K562 (cell line): Measurements from ENCODE around the gene PCNX3. TPM values are rescaled to one million over a fixed set of nuclear protein-coding genes. Genes with fewer than 3 reads are reported as not detected.
A peak's percentile ranks its signal among the peaks of the same experiment; 100 is the strongest.

ENCODE experiments used
- CCNT2 ChIP-seq: IDR thresholded peaks from 2 replicates; pipeline ENCODE4 v1.6.1; 2011; ENCODE audit warnings: borderline replicate concordance, low read depth, mild to moderate bottlenecking, moderate library complexity, mixed read lengths, low read length; ENCODE audit not compliant: insufficient read length; ENCODE audit errors: extremely low read depth
- EP300 ChIP-seq: IDR thresholded peaks from 2 replicates; pipeline ENCODE4 v1.6.1; 2012; ENCODE audit warnings: low read length, improper control_type of control experiment
- GABPA ChIP-seq: fragments of 200-800 bp; sonication (Bioruptor generic); conservative IDR thresholded peaks from 2 replicates; pipeline ENCODE4 v1.6.1; 2016; ENCODE audit warnings: low read depth, missing genetic modification characterization, missing compliant biosample characterization
- MTA1 ChIP-seq: fragments of 450-650 bp; IDR thresholded peaks from 2 replicates; pipeline ENCODE4 v1.6.1; 2017; ENCODE audit warnings: borderline replicate concordance
- NCOR1 ChIP-seq: fragments of 450-650 bp; IDR thresholded peaks from 2 replicates; pipeline ENCODE4 v1.6.1; 2016; ENCODE audit warnings: mild to moderate bottlenecking, moderate library complexity
- OTX1 ChIP-seq: fragments of 450-650 bp; formaldehyde crosslinking; IDR thresholded peaks from 2 replicates; pipeline ENCODE4 v1.4.0; 2022; ENCODE audit warnings: mild to moderate bottlenecking
- SIN3A ChIP-seq, 2 experiments: fragments of 150-350 bp in 1 of 2; IDR thresholded peaks; 2 replicates each; pipeline ENCODE4 v1.6.1; 2011 to 2016; ENCODE audit warnings: borderline replicate concordance in 2 of 2, low read depth in 2 of 2, low read length in 2 of 2, mild to moderate bottlenecking in 2 of 2, moderate library complexity in 2 of 2; ENCODE audit not compliant: control insufficient read depth in 1 of 2
- SNIP1 ChIP-seq: fragments of 450-650 bp; IDR thresholded peaks from 2 replicates; pipeline ENCODE4 v1.7.1; 2017; ENCODE audit warnings: low read depth, mild to moderate bottlenecking
- SPI1 ChIP-seq: IDR thresholded peaks from 2 replicates; pipeline ENCODE4 v1.6.1; 2011; ENCODE audit warnings: low read depth, low read length, control low read depth, borderline replicate concordance
- TSC22D4 ChIP-seq: fragments of 450-650 bp; IDR thresholded peaks from 2 replicates; pipeline ENCODE4 v1.6.1; 2016; ENCODE audit warnings: missing genetic modification characterization, missing biosample characterization, control low read depth
- ZFP1 ChIP-seq: fragments of 450-650 bp; formaldehyde crosslinking; IDR thresholded peaks from 2 replicates; pipeline ENCODE4 v1.4.0; 2020; ENCODE audit warnings: mild to moderate bottlenecking, mixed read lengths
- ZNF121 ChIP-seq: sonication (generic); formaldehyde crosslinking; conservative IDR thresholded peaks from 2 replicates; pipeline ENCODE4 v1.8.0; 2022; ENCODE audit warnings: missing genetic modification reagents
- ZNF77 ChIP-seq: fragments of 250-450 bp; sonication (Bioruptor Pico); IDR thresholded peaks from 2 replicates; pipeline ENCODE4 v1.5.0; 2020
- polyA plus RNA-seq, 8 experiments: library from polyadenylated mRNA; depleted of rRNA in 4 of 8; stranded (reverse) in 5 of 8; unstranded in 3 of 8; fragments of >200 nt; fragmentation: Nextera tagmentation in 2 of 8; fragmentation: Illumina TruSeq in 1 of 8; extraction: Ambion mirVana in 2 of 8; extraction: Trizol in 1 of 8; gene quantifications; 2 replicates each; pipeline versions ENCODE4 v1.2.1 to v1.2.3, GENCODE V29; 2011 to 2014; ENCODE audit warnings: inconsistent platforms in 1 of 8, missing spikeins in 1 of 8
- total RNA-seq, 7 experiments: library from RNA; depleted of rRNA in 6 of 7; stranded (reverse); fragments of >200 nt in 6 of 7; fragmentation: Illumina TruSeq in 2 of 7; extraction: Trizol in 2 of 7; gene quantifications; 2 replicates each; pipeline versions ENCODE4 v1.2.1 to v1.2.3, GENCODE V29; 2011 to 2021; ENCODE audit warnings: low replicate concordance in 1 of 7
- TF ChIP-seq, protein P1 (sequence below): fragments of 450-650 bp; IDR thresholded peaks from 2 replicates; pipeline ENCODE4 v1.6.1; 2016; ENCODE audit warnings: antibody characterized with exemption
- TF ChIP-seq, protein P2 (sequence below): fragments of 250-450 bp; sonication (Bioruptor Pico); IDR thresholded peaks from 2 replicates; pipeline ENCODE4 v1.5.0; 2020; ENCODE audit warnings: mild to moderate bottlenecking
- TF ChIP-seq, protein P3 (sequence below): fragments of 450-650 bp; IDR thresholded peaks from 2 replicates; pipeline ENCODE4 v1.6.1; 2017; ENCODE audit warnings: antibody characterized with exemption, mild to moderate bottlenecking
- TF ChIP-seq, protein P4 (sequence below): sonication (generic); formaldehyde crosslinking; IDR thresholded peaks from 2 replicates; pipeline ENCODE4 v1.8.0; 2022; ENCODE audit warnings: mild to moderate bottlenecking, low read depth, missing genetic modification reagents

The PCNX3 gene
- total and polyA plus RNA-seq, 9 of the 15 experiments (the other 6 are each of a cell fraction or from before 2014, with no cell fraction given): 0.11 to 47.8 (median 12.8) TPM

DNA sequence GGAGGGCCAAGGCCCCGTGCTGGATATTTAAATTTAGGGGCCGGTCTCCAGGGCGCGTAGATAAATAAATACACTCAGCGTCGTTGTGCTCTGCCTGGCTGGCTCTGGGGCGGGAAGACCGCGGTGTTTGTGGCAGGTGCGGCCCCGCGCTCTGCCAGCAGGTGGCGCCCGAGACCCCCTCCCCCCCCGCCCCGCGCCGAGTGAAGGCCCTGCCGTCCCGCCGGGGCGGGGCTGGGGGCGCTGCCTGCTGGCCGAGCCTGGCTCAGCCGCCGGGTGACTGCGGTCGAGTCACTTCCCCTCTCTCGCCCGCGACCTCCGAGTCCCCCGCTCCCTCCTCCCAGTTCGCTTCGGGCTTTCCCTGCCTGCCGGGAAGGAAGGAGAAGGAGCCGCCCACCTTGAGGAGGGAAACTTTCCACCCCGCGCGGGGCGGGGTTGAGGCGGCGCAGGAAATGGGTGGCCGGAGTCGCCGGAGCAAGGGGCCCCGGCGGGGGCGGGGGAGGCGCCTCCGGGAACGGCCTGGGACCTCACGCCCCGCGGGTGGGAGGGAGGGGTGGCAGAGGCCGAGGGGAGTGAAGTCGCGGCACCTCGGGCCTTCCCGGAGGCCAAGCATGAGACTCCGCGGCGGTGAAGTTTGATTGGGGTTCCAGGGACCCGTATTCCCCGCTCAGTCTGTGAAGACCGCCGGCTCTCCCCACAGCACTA is 41.3 kb upstream of the PCNX3 start (continued):
- TF ChIP-seq, protein P1, sequence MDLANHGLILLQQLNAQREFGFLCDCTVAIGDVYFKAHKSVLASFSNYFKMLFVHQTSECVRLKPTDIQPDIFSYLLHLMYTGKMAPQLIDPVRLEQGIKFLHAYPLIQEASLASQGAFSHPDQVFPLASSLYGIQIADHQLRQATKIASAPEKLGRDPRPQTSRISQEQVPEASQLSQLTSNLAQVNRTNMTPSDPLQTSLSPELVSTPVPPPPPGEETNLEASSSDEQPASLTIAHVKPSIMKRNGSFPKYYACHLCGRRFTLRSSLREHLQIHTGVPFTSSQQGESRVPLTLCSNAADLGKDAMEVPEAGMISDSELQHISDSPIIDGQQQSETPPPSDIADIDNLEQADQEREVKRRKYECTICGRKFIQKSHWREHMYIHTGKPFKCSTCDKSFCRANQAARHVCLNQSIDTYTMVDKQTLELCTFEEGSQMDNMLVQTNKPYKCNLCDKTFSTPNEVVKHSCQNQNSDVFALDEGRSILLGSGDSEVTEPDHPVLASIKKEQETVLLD: peak; percentile 65
- no peak for TF ChIP-seq ZNF77 (CRISPR knock-in tag)
- TF ChIP-seq CCNT2: peak; percentile 97
- TF ChIP-seq EP300: 0 out of 2 replicates have a peak, but pooled peaks have one; percentile 24
- TF ChIP-seq, protein P2, sequence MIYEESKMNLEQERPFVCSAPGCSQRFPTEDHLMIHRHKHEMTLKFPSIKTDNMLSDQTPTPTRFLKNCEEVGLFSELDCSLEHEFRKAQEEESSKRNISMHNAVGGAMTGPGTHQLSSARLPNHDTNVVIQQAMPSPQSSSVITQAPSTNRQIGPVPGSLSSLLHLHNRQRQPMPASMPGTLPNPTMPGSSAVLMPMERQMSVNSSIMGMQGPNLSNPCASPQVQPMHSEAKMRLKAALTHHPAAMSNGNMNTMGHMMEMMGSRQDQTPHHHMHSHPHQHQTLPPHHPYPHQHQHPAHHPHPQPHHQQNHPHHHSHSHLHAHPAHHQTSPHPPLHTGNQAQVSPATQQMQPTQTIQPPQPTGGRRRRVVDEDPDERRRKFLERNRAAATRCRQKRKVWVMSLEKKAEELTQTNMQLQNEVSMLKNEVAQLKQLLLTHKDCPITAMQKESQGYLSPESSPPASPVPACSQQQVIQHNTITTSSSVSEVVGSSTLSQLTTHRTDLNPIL (CRISPR knock-in tag): no peak
- TF ChIP-seq OTX1 (CRISPR knock-in tag): no peak
- TF ChIP-seq, protein P3, sequence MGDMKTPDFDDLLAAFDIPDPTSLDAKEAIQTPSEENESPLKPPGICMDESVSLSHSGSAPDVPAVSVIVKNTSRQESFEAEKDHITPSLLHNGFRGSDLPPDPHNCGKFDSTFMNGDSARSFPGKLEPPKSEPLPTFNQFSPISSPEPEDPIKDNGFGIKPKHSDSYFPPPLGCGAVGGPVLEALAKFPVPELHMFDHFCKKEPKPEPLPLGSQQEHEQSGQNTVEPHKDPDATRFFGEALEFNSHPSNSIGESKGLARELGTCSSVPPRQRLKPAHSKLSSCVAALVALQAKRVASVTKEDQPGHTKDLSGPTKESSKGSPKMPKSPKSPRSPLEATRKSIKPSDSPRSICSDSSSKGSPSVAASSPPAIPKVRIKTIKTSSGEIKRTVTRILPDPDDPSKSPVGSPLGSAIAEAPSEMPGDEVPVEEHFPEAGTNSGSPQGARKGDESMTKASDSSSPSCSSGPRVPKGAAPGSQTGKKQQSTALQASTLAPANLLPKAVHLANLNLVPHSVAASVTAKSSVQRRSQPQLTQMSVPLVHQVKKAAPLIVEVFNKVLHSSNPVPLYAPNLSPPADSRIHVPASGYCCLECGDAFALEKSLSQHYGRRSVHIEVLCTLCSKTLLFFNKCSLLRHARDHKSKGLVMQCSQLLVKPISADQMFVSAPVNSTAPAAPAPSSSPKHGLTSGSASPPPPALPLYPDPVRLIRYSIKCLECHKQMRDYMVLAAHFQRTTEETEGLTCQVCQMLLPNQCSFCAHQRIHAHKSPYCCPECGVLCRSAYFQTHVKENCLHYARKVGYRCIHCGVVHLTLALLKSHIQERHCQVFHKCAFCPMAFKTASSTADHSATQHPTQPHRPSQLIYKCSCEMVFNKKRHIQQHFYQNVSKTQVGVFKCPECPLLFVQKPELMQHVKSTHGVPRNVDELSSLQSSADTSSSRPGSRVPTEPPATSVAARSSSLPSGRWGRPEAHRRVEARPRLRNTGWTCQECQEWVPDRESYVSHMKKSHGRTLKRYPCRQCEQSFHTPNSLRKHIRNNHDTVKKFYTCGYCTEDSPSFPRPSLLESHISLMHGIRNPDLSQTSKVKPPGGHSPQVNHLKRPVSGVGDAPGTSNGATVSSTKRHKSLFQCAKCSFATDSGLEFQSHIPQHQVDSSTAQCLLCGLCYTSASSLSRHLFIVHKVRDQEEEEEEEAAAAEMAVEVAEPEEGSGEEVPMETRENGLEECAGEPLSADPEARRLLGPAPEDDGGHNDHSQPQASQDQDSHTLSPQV: 0 out of 2 replicates have a peak, but pooled peaks have one; percentile 29
- no peak for TF ChIP-seq TSC22D4 (tag)
- no peak for TF ChIP-seq ZNF121 (CRISPR knock-in tag)
- TF ChIP-seq ZFP1 (CRISPR knock-in tag): no peak
- TF ChIP-seq, protein P4, sequence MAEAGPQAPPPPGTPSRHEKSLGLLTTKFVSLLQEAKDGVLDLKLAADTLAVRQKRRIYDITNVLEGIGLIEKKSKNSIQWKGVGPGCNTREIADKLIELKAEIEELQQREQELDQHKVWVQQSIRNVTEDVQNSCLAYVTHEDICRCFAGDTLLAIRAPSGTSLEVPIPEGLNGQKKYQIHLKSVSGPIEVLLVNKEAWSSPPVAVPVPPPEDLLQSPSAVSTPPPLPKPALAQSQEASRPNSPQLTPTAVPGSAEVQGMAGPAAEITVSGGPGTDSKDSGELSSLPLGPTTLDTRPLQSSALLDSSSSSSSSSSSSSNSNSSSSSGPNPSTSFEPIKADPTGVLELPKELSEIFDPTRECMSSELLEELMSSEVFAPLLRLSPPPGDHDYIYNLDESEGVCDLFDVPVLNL (CRISPR knock-in tag): no peak
- TF ChIP-seq GABPA: peak; percentile 80
- 0 out of 2 replicates have a peak, but pooled peaks have one; percentile 31 for TF ChIP-seq MTA1
- peak; percentile 96 for TF ChIP-seq SPI1
- peak; percentile 58 to 72; a peak in 2 of 4 replicates for TF ChIP-seq SIN3A (IDR thresholded peaks at IDR 0.05; ENCODE audit: borderline replicate concordance in 2 of 2, control insufficient read depth in 1 of 2, low read depth in 2 of 2, low read length in 2 of 2)
- no peak; the same call in 1 of the 2 replicates for TF ChIP-seq SNIP1
- peak; percentile 62 for TF ChIP-seq NCOR1
